H7 (cell line): Measurements from ENCODE around the gene RMI2. TPM values are rescaled to one million over a fixed set of nuclear protein-coding genes. Genes with fewer than 3 reads are reported as not detected.

Experiments used
- DNase-seq: peaks from one replicate; pipeline ENCODE4 v3.0.0; 2012
- H3K27me3 ChIP-seq: 2 replicates; pipeline ENCODE4 v1.6.0; 2011; ENCODE audit warnings: mild to moderate bottlenecking, low read length; ENCODE audit not compliant: control insufficient read depth, insufficient read depth
- H3K36me3 ChIP-seq: replicated peaks from 2 replicates; pipeline ENCODE4 v1.5.1; 2011; ENCODE audit warnings: low read length; ENCODE audit not compliant: control insufficient read depth, insufficient read depth
- H3K4me3 ChIP-seq: 2 replicates; pipeline ENCODE4 v1.5.1; 2011; ENCODE audit warnings: low read depth, mild to moderate bottlenecking, control low read depth, low read length, moderate library complexity; ENCODE audit not compliant: insufficient read depth
- total RNA-seq: library from RNA; depleted of rRNA; stranded (reverse); fragments of >200 nt; shearing (Covaris generic); gene quantifications from 2 replicates; pipeline ENCODE4 v1.2.3, GENCODE V29; 2014

RMI2 gene
- total RNA-seq, 1 experiment from 2014 or later: 58.8 TPM

DNA sequence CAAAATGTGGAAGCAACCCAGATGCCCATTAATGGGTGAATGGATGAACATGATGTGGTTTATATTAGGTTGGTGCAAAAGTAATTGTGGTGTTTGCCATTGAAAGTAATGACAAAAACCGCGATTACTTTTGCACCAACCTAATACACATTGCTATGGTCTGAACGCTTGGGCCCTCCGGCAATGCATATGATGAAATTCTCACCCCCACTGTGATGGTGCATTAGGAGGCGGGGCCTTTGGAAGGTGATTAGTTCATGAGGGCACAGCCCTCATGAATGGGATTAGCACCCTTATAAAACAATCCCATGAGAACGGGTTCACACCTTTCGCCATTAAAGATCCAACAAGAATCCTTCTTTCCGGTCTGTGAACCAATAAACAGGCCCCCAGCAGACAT is 38.9 kb upstream of the RMI2 start:
- Histone ChIP-seq H3K4me3 (no peak overlapping the region), H3K36me3 (no peaks in the 10 kb centered on the region), H3K27me3 (no peaks in the 10 kb centered on the region)
- DNase-seq: no peak

DNA sequence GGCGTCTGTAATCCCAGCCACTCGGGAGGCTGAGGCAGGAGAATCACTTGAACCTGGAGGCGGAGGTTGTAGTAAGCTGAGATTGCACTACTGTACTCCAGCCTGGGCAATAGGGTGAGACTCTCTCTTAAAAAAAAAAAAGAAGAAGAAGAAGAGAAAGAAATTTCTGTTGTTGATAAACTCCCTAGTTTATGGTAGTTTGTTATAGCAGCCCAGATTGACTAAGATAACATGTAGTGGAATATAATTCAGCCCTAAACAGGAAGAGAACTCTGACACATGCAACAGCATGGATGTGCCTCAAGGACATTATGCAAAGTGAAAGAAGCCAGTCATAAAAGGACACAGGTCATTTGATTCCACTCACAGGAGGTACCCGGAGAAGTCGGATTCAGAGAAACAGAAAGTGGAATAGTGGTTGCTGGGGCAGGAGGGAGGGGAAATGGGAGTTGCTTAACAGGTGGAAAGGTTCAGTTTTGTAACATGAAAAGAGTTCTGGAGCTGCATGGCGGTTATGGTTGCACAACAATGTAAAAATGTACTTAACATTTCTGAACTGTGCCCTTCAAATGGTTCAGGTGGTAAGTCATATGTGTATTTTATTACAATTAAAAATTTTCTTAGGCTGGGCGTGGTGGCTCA is 38.1 kb upstream of the RMI2 start:
- Histone ChIP-seq H3K27me3 (no peaks in the 10 kb centered on the region), H3K4me3 (no peak overlapping the region), H3K36me3 (no peaks in the 10 kb centered on the region)
- no peak for DNase-seq

DNA sequence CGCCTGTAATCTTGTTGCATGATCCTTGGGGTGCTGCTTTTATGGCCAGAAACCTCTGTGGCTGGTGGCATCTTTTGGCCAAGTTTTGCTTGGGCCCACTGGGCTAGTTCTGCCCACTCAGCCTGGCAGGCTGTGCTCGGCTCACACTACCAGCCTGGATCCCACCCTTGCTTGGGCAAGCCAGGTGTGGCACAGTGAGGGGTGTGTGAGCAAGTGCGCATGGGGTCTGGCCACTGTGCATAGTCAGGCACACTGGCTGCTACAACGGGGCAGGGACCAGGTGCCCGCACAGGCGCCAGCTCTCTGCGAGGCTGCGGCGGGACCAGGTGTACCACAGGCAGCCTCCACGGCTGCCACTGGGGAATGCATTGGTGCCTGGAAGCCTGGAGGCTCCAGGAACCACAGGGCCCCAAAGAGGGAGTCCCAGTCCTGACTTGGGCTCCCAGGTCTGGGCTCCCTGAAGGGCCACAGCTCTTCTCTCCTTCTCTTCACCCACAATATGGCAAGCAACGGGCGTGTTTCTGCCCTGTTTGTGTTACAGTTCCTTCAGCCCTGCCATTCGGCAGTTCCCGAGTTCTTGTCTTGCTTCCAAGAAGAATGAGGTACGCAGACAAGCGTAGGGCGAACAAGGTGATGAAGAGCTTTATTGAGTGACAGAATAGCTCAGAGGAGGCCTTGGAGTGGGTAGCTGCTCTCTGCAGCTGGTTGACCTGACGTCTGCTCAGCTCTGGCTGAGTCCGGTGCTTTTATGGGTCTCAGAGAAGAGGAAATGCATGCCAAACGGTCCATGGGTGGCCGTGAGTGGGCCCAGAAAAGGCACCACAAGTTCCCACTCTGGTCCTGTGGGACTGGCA is 37.4 kb upstream of the RMI2 start:
- Histone ChIP-seq H3K27me3 (no peaks in the 10 kb centered on the region), H3K4me3 (no peak overlapping the region), H3K36me3 (no peaks in the 10 kb centered on the region)
- no peak for DNase-seq

DNA sequence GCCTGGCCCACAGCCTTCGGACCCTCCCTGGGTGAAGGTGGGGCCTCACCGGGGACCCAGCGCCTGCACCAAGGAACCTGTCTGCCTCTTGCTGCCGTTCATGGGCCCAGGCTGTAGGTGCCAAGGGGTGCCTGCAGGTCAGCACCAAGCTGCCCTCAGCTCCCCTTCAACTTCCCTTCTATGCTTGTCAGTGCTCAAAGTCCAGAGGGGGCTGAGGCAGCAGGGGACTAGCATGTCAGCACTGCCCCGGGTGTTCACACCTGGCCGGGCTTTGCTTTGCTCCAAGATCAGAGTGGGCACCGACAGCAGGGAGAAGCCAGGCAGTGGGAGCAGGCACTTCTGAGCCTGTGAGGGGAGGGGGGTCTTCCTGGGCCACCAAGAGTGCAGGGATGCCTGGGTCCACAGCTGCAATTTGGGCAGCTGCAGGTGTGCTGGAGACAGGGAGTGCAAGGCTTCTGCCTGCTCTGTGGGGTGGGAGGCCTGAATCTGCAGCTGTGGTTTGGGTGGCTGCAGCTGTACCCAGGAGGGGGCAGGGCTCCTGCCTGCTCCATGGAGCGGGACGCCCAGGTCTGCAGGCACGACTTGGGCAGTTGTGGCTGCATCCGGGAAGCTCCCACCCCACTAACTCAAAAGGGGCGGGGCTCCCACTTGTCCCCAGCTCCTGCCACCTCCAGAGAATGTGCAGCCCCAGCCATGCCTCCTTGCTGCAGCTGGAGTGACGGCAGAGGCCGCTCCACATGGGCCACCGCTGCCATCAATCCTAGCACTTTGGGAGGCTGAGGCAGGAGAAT is 36.6 kb upstream of the RMI2 start:
- Histone ChIP-seq H3K36me3 (no peaks in the 10 kb centered on the region), H3K4me3 (no peak overlapping the region), H3K27me3 (no peaks in the 10 kb centered on the region)
- no peak for DNase-seq

DNA sequence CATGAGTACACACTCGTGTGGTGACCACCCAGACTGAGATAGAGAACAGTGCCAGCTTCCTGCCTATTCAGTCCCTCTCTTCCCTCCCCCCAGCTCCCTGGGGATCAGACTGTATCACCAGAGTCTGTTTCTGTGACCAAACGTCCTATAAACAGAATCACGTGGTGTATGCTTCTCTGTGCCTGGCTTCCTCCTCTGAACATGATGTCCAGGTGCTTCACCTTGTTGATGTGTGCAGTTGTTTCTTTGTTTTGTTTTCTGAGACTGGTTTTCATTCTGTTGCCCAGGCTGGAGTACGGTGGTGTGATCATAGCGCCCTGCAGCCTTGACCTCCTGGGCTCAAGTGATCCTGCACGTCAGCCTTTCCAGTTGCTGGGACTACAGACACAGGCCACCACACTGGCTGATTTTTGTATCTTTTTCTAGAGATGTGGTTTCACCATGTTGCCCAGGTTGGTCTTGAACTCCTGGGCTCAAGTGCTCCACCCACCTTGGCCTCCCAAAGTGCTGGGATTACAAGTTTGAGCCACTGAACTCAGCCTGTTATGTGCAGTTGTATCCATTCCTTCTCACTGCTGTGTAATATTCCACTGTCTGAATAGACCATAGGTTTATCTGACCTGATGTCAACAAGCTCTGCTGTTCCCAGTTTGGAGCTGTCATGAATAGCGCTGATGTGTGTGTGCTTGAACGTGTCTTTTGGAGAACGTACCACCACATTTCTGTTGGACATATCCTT is 35.2 kb upstream of the RMI2 start:
- no peaks in the 10 kb centered on the region for H3K36me3 ChIP-seq
- no peak for DNase-seq
- no peaks in the 10 kb centered on the region for H3K27me3 ChIP-seq
- no peak overlapping the region for H3K4me3 ChIP-seq

DNA sequence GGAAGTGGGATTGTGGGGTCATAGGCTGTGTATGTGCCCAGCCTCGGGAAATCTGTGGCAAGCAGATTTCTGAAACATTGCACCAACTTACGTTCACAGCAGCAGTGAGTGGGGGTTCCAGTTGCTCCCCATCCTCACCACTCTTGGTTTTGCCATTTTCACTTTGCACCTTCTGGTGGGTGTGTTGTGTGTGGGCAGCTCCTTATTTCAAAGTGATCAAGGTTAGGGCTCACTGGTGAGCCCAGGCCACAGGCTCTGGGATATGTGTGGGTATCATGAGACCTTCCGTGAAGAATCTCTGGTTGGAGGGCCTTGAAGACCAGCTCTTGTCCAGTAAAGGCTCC is 34.7 kb upstream of the RMI2 start:
- Histone ChIP-seq H3K36me3 (no peaks in the 10 kb centered on the region), H3K27me3 (no peaks in the 10 kb centered on the region), H3K4me3 (no peak overlapping the region)
- no peak for DNase-seq

DNA sequence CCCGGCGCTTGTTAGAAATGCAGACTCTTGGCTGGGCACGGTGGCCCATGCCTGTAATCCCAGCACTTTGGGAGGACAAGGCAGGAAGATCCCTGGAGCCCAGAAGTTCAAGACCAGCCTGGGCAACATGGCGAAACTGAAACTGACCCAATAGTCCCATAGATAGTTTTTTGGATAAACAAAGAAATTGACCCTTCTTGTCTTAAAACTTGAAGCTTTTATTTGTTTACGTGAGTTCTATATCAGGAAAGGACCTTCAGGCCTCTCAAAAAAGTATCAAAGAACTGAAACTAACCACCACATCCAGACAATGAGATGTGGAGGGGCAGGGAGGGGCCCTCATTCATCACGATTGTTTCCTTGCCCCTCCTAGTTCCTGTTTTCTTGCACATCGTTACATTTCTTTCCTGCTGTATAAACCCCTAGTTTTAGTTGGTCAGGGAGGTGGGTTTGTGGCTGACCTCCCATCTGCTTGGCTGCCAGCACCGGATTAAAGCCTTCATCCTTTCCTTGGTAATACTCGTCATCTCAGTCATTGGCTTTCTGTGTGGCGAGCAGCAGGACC is 34.2 kb upstream of the RMI2 start:
- H3K4me3 ChIP-seq: no peak overlapping the region
- no peak for DNase-seq
- no peaks in the 10 kb centered on the region for H3K36me3 ChIP-seq
- no peaks in the 10 kb centered on the region for H3K27me3 ChIP-seq

DNA sequence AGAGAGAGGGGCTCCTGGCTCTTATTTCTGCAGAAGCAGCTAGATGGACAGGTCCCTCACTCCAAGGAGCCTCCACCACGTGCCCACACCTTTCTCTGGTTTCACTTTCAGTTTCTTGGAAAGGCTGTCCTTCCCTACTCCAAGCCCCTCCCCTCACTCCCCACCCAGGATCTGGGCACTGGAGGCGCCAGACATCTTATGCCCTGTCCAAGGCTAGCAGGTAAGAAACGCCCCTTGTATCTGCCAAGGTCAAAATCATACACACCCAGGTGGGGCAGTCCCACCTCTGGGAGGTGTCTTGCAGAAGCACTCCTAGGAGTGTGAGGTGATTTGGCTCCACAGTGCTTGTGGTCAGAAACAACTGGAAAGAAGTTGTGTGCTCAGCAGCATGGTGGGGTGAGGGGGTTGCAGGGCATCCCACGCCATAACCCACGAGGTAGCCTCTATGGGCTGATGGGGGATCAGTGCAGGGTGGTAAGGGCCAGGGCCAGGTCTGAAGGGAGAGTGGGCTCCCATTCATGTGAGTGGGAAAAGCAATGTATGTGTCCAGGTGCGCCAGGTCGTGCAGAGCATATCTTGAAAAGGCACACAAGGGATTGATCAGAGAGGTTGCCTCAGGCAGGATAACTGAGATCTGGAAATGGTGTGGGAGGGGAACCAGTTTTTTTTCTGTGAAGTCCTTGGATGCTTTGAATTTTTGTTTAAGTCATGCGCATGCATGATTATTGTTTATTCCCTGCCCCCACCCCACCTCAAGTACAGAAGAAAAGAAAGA is 32.4 kb upstream of the RMI2 start:
- DNase-seq: no peak
- Histone ChIP-seq H3K27me3 (no peaks in the 10 kb centered on the region), H3K36me3 (no peaks in the 10 kb centered on the region), H3K4me3 (no peak overlapping the region)

DNA sequence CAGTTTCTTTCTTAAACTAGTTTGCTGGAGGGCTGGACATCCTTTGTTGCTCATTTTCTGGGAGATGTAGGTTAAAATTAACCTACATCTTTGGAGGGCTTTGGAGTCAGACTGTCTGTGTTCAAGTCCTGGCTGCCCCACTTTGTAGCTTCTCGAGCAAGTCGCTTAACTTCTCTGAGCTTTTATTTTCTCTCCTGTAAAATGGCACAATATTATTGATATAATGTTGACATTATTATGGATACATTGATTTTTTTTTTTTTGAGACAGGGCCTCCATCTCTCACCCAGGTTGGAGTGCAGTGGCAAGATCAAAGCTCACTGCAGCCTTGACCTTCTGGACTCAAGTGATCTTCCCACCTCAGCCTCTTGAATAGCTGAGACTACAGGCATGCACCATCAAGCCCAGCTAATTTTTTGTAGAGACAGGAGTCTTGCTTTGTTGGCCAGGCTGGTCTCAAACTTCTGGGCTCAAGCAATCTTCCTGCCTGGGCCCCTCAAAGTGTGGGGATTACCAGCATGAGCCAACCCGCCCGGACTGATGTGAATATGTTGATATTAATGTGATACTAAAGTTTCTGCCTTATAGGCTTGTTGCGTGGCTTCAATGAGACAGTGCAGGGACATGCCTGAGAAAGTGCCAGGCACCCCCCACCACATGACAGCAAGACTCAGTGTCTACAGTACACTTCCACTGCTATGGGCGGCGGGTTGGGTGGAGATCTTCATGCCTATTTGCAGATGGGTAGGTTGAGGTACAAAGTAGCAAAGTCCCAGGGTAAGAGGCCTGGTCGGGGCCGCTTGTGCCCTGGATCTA is 31.6 kb upstream of the RMI2 start:
- no peaks in the 10 kb centered on the region for H3K36me3 ChIP-seq
- no peak for DNase-seq
- H3K4me3 ChIP-seq: no peak overlapping the region

DNA sequence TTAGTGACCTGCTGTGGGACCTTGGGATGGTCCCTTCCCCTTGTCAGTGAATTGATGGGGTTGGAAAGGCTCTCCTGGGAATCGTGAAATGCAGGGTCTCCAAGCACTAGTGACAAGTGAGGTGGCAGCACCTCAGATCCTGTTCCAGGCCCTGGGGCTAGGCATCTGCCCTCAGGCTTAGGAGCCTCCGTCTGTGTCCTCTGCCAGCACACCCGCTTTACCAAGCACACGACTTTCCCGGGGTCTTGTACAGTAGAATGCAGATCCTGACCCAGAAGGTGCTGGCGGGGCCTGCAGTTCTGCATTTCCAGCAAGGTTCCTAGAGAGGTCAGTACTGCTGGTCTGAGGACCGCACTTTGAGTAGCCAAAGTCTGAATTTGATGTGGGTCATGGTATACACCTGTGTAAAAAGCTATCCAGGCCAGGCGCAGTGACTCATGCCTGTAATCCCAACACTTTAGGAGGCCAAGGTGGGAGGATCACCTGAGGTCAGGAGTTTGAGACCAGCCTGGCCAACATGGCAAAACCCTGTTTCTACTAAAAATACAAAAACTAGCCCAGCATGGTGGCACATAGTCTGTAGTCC is 30.9 kb upstream of the RMI2 start:
- H3K36me3 ChIP-seq: no peaks in the 10 kb centered on the region
- H3K27me3 ChIP-seq: no peaks in the 10 kb centered on the region
- no peak for DNase-seq
- H3K4me3 ChIP-seq: no peak overlapping the region

More for the DNA sequence above, 31.6 kb upstream of the RMI2 start:
- no peaks in the 10 kb centered on the region for H3K27me3 ChIP-seq

DNA sequence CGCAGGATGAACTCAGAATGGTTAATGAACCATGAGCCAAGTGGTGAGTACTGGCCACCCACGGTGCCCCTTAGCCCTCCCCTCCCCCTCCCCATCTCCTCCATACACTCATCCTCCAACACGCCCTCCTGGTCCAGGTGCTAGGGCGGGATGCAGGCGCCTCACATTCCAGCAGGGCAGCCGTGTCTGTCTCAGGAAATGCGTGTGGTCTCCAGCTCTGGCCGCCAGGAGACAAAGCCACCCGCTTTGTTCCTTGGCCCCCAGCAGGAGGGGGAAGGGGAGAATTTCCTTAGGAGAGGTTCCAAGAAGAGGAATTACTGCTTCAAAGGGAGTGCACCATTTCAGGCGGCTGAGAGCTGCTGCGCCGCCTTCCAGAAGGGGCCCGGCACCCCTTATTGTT is 29.7 kb upstream of the RMI2 start:
- DNase-seq: peak; percentile 91
- Histone ChIP-seq H3K27me3 (no peaks in the 10 kb centered on the region), H3K4me3 (no peak overlapping the region)

DNA sequence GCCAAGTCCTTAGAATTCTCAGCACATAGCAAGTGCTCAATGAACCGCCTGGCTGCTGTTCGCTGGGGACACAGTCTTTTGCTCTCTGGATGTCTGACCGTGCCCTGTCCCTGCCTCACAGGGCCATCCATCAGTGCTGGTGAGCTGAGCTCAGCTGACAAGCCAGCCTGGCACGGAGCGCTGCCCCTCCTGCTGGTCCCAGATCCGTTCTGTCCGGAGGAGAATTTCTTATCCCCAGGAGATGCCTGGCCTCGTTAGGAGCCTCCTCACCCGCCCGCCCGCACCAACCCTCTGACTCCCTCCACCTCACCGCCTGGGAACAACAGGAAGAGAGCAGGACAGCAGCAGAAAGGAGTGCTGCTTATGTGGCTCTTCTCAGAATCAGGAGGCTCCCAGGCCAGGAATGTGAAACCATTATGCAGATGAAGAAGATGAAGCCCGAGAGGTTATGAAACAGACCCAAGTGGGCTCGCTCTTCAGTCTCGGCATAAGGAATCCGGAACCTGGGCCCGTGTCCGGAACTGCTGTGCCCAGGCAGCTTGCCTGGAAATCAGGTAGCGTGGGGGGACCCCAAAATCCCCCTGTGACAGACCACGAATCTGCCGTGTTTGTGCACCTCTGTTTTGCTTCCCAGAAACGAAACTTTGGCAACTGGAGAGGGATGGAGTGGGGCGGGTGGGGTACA is 28.8 kb upstream of the RMI2 start:
- DNase-seq: peak; percentile 82
- Histone ChIP-seq H3K27me3 (no peaks in the 10 kb centered on the region), H3K36me3 (no peaks in the 10 kb centered on the region), H3K4me3 (peak overlapping the region; percentile 22; the same call in 1 of the 2 replicates)

More for the DNA sequence above, 29.7 kb upstream of the RMI2 start:
- H3K36me3 ChIP-seq: no peaks in the 10 kb centered on the region
